ENCODE measurements around the gene XYLB. TPM values are rescaled to one million over a fixed set of nuclear protein-coding genes. Genes with fewer than 3 reads are reported as not detected.
"Not testable (repeated sequence)": the region's sequence is repeated elsewhere in the genome, so short reads cannot be mapped to it uniquely, and the experiment has no call there.

Gene XYLB
- total RNA-seq, 1 experiment from 2014 or later: not detected

GRCh38 chr3:38411591-38411990 lies 65.0 kb downstream of the XYLB start:
- DNase-seq: no peak
- H3K9me3 ChIP-seq (ENCODE audit: low read length): no peaks in the 10 kb centered on the region
- no peak overlapping the region for H3K9ac ChIP-seq (ENCODE audit: low read length)
- H3K27ac ChIP-seq (ENCODE audit: low read length): no peak overlapping the region
- no peaks in the 10 kb centered on the region for H3K4me1 ChIP-seq (ENCODE audit: low read length)
- no peak overlapping the region for H3K4me2 ChIP-seq (ENCODE audit: low read depth, low read length, poor library complexity, severe bottlenecking)
- 0 out of 2 replicates have a peak, but pooled peaks cover 3% of the 10 kb centered on the region for H3K27me3 ChIP-seq (ENCODE audit: low read length)
- H3K4me3 ChIP-seq (ENCODE audit: low read length): no peak overlapping the region
- H3K79me2 ChIP-seq (ENCODE audit: low read length): no peaks in the 10 kb centered on the region
- no peak overlapping the region for H2AFZ ChIP-seq (ENCODE audit: low read length)
- no peaks in the 10 kb centered on the region for H3K9me2 ChIP-seq (replicated peaks; ENCODE audit: insufficient read depth, low read length)
- H3K36me3 ChIP-seq (ENCODE audit: insufficient read depth, low read length): no peaks in the 10 kb centered on the region
- H4K20me1 ChIP-seq (ENCODE audit: insufficient read depth, low read depth, low read length): no peaks in the 10 kb centered on the region

GRCh38 chr3:38420758-38421157 lies 74.2 kb downstream of the XYLB start:
- H3K4me2 ChIP-seq (ENCODE audit: low read depth, low read length, poor library complexity, severe bottlenecking); H3K27me3 ChIP-seq (ENCODE audit: low read length); H3K4me3 ChIP-seq (ENCODE audit: low read length); H4K20me1 ChIP-seq (ENCODE audit: insufficient read depth, low read depth, low read length); H3K36me3 ChIP-seq (ENCODE audit: insufficient read depth, low read length); H3K27ac ChIP-seq (ENCODE audit: low read length); H2AFZ ChIP-seq (ENCODE audit: low read length); DNase-seq; H3K4me1 ChIP-seq (ENCODE audit: low read length); H3K79me2 ChIP-seq (ENCODE audit: low read length); H3K9me2 ChIP-seq (replicated peaks; ENCODE audit: insufficient read depth, low read length); H3K9me3 ChIP-seq (ENCODE audit: low read length); H3K9ac ChIP-seq (ENCODE audit: low read length): not testable (repeated sequence)

- Histone ChIP-seq H3K9me3 (ENCODE audit: low read length) (no peaks in the 10 kb centered on the region), H3K79me2 (ENCODE audit: low read length) (no peaks in the 10 kb centered on the region), H4K20me1 (ENCODE audit: insufficient read depth, low read depth, low read length) (no peaks in the 10 kb centered on the region), H3K27ac (ENCODE audit: low read length) (no peak overlapping the region), H3K27me3 (ENCODE audit: low read length) (no peaks in the 10 kb centered on the region), H3K9ac (ENCODE audit: low read length) (no peak overlapping the region), H3K9me2 (replicated peaks; ENCODE audit: insufficient read depth, low read length) (no peaks in the 10 kb centered on the region), H3K4me1 (ENCODE audit: low read length) (no peaks in the 10 kb centered on the region), H2AFZ (ENCODE audit: low read length) (no peak overlapping the region), H3K36me3 (ENCODE audit: insufficient read depth, low read length) (no peaks in the 10 kb centered on the region), H3K4me3 (ENCODE audit: low read length) (no peak overlapping the region), H3K4me2 (ENCODE audit: low read depth, low read length, poor library complexity, severe bottlenecking) (no peak overlapping the region)
- no peak for DNase-seq
Measured at GRCh38 chr3:38421679-38422336, 75.2 kb downstream of the XYLB start.

- H3K27ac ChIP-seq (ENCODE audit: low read length); H2AFZ ChIP-seq (ENCODE audit: low read length); H3K9me3 ChIP-seq (ENCODE audit: low read length); H3K36me3 ChIP-seq (ENCODE audit: insufficient read depth, low read length); H4K20me1 ChIP-seq (ENCODE audit: insufficient read depth, low read depth, low read length); H3K9ac ChIP-seq (ENCODE audit: low read length); H3K27me3 ChIP-seq (ENCODE audit: low read length); H3K79me2 ChIP-seq (ENCODE audit: low read length); H3K9me2 ChIP-seq (replicated peaks; ENCODE audit: insufficient read depth, low read length); H3K4me3 ChIP-seq (ENCODE audit: low read length); DNase-seq; H3K4me1 ChIP-seq (ENCODE audit: low read length); H3K4me2 ChIP-seq (ENCODE audit: low read depth, low read length, poor library complexity, severe bottlenecking): not testable (repeated sequence)
Measured at GRCh38 chr3:38426798-38427426, 80.3 kb downstream of the XYLB start.

GRCh38 chr3:38432871-38433658 lies 86.5 kb downstream of the XYLB start:
- not testable (repeated sequence) for H3K4me3 ChIP-seq (ENCODE audit: low read length); H3K4me2 ChIP-seq (ENCODE audit: low read depth, low read length, poor library complexity, severe bottlenecking); H3K9me2 ChIP-seq (replicated peaks; ENCODE audit: insufficient read depth, low read length); H3K36me3 ChIP-seq (ENCODE audit: insufficient read depth, low read length); H3K9ac ChIP-seq (ENCODE audit: low read length); H4K20me1 ChIP-seq (ENCODE audit: insufficient read depth, low read depth, low read length); H3K27ac ChIP-seq (ENCODE audit: low read length); DNase-seq; H3K79me2 ChIP-seq (ENCODE audit: low read length); H3K4me1 ChIP-seq (ENCODE audit: low read length); H3K27me3 ChIP-seq (ENCODE audit: low read length); H2AFZ ChIP-seq (ENCODE audit: low read length)
- H3K9me3 ChIP-seq (ENCODE audit: low read length): peaks cover 12% of the 10 kb centered on the region

- not testable (repeated sequence) for H3K27ac ChIP-seq (ENCODE audit: low read length); H3K9me2 ChIP-seq (replicated peaks; ENCODE audit: insufficient read depth, low read length); H3K4me3 ChIP-seq (ENCODE audit: low read length); H3K4me2 ChIP-seq (ENCODE audit: low read depth, low read length, poor library complexity, severe bottlenecking); H3K79me2 ChIP-seq (ENCODE audit: low read length); H3K4me1 ChIP-seq (ENCODE audit: low read length); H3K27me3 ChIP-seq (ENCODE audit: low read length); DNase-seq; H2AFZ ChIP-seq (ENCODE audit: low read length); H3K36me3 ChIP-seq (ENCODE audit: insufficient read depth, low read length); H3K9ac ChIP-seq (ENCODE audit: low read length); H4K20me1 ChIP-seq (ENCODE audit: insufficient read depth, low read depth, low read length)
- H3K9me3 ChIP-seq (ENCODE audit: low read length): peaks cover 12% of the 10 kb centered on the region
Measured at GRCh38 chr3:38433661-38434060, 87.1 kb downstream of the XYLB start.

- not testable (repeated sequence) for H3K27ac ChIP-seq (ENCODE audit: low read length); H3K4me1 ChIP-seq (ENCODE audit: low read length); H4K20me1 ChIP-seq (ENCODE audit: insufficient read depth, low read depth, low read length); H3K9me2 ChIP-seq (replicated peaks; ENCODE audit: insufficient read depth, low read length); H3K9ac ChIP-seq (ENCODE audit: low read length); H3K27me3 ChIP-seq (ENCODE audit: low read length); DNase-seq; H2AFZ ChIP-seq (ENCODE audit: low read length); H3K79me2 ChIP-seq (ENCODE audit: low read length); H3K4me2 ChIP-seq (ENCODE audit: low read depth, low read length, poor library complexity, severe bottlenecking); H3K9me3 ChIP-seq (ENCODE audit: low read length); H3K4me3 ChIP-seq (ENCODE audit: low read length); H3K36me3 ChIP-seq (ENCODE audit: insufficient read depth, low read length)
Measured at GRCh38 chr3:38438436-38439069, 92.0 kb downstream of the XYLB start.

- H3K9me2 ChIP-seq (replicated peaks; ENCODE audit: insufficient read depth, low read length); DNase-seq; H3K27me3 ChIP-seq (ENCODE audit: low read length); H3K9me3 ChIP-seq (ENCODE audit: low read length); H3K4me3 ChIP-seq (ENCODE audit: low read length); H2AFZ ChIP-seq (ENCODE audit: low read length); H3K79me2 ChIP-seq (ENCODE audit: low read length); H3K4me2 ChIP-seq (ENCODE audit: low read depth, low read length, poor library complexity, severe bottlenecking); H3K27ac ChIP-seq (ENCODE audit: low read length); H4K20me1 ChIP-seq (ENCODE audit: insufficient read depth, low read depth, low read length); H3K4me1 ChIP-seq (ENCODE audit: low read length); H3K36me3 ChIP-seq (ENCODE audit: insufficient read depth, low read length); H3K9ac ChIP-seq (ENCODE audit: low read length): not testable (repeated sequence)
Measured at GRCh38 chr3:38443205-38443604, 96.6 kb downstream of the XYLB start.
